Measurements from ENCODE around the gene SIVA1. TPM values are rescaled to one million over a fixed set of nuclear protein-coding genes. Genes with fewer than 3 reads are reported as not detected.

SIVA1 gene
- total and polyA plus RNA-seq, 2 of the 8 experiments (the other 6 are each of a cell fraction or from before 2014, with no cell fraction given): 123 to 589 TPM

- Histone ChIP-seq H4K5ac (ENCODE audit: insufficient read length, low read depth, low read length) (peak overlapping the region; percentile 5), H3K23me2 (ENCODE audit: low read depth, low read length) (peaks cover 9% of the 10 kb centered on the region; the same call in 1 of the 2 replicates), H3K4ac (replicated peaks; ENCODE audit: insufficient read length, low read depth, low read length) (no peak overlapping the region), H3K18ac (ENCODE audit: extremely low read depth, low read length) (peak overlapping the region; percentile 71; the same call in 1 of the 2 replicates), H2AK5ac (ENCODE audit: low read depth, low read length) (no peak overlapping the region), H3K79me2 (ENCODE audit: control insufficient read depth in 1 of 2, insufficient read depth in 2 of 2, low read length in 2 of 2) (no peaks in the 10 kb centered on the region), H3K56ac (replicated peaks; ENCODE audit: insufficient read length, low read depth, low read length) (no peak overlapping the region), H3K9ac (replicated peaks in 1 of 4; ENCODE audit: extremely low read depth in 1 of 4, low read depth in 3 of 4, low read length in 3 of 4) (peak overlapping the region; percentile 6 to 71 (median 36); a peak in 3 of 7 replicates), H2BK5ac (ENCODE audit: low read depth, low read length) (no peak overlapping the region), H4K91ac (replicated peaks; ENCODE audit: insufficient read length, low read length) (peak overlapping the region; percentile 85), H3K23ac (ENCODE audit: insufficient read length) (no peak overlapping the region), H3K79me1 (ENCODE audit: low read depth, low read length) (no peaks in the 10 kb centered on the region), H2AFZ (ENCODE audit: low read length) (no peak overlapping the region), H3K4me1 (replicated peaks in 1 of 4; ENCODE audit: control insufficient read depth in 3 of 4, insufficient read depth in 4 of 4, low read length in 3 of 4) (peaks cover 0 to 18% (median 10%) of the 10 kb centered on the region in 4 experiments; a peak in 6 of 7 replicates), H4K8ac (ENCODE audit: extremely low read depth, insufficient read depth, low read length) (no peak overlapping the region), H3K4me2 (ENCODE audit: insufficient read depth in 1 of 2, low read depth in 2 of 2, low read length in 2 of 2) (peak overlapping the region; percentile 62 to 74), H3K14ac (ENCODE audit: insufficient read length) (no peak overlapping the region), H3K36me3 (ENCODE audit: control insufficient read depth in 2 of 4, insufficient read depth in 4 of 4, low read length in 3 of 4) (no peaks in the 10 kb centered on the region), H2BK20ac (ENCODE audit: low read length) (no peak overlapping the region), H3K27me3 (replicated peaks in 1 of 4; ENCODE audit: control insufficient read depth in 3 of 4, extremely low read depth in 1 of 4, insufficient read depth in 3 of 4, low read length in 3 of 4) (peaks cover 0 to 3% (median 0%) of the 10 kb centered on the region in 4 experiments; a peak in 1 of 7 replicates), H2BK12ac (ENCODE audit: low read depth, low read length) (no peak overlapping the region), H2BK15ac (ENCODE audit: low read length) (no peak overlapping the region), H3K4me3 (ENCODE audit: extremely low read depth in 1 of 4, insufficient read depth in 2 of 4, low read depth in 3 of 4, low read length in 4 of 4) (peak overlapping the region; percentile 55 to 88 (median 68); a peak in 7 of 8 replicates), H4K20me1 (replicated peaks in 1 of 2; ENCODE audit: control insufficient read depth in 1 of 2, insufficient read depth in 2 of 2, low read length in 2 of 2) (peaks cover 0 to 6% of the 10 kb centered on the region in 2 experiments), H3K9me3 (ENCODE audit: insufficient read depth in 2 of 2, low read depth in 1 of 2, low read length in 1 of 2) (no peaks in the 10 kb centered on the region), H3K27ac (ENCODE audit: low read depth, low read length) (no peak overlapping the region; the same call in 1 of the 2 replicates), H2BK120ac (replicated peaks; ENCODE audit: low read depth, low read length) (no peak overlapping the region)
- FAIRE-seq (no peak), DNase-seq (ENCODE audit: low read depth in 1 of 2, low spot score in 2 of 2) (no peak)
- ChIA-PET POLR2A (ENCODE audit: partially characterized antibody) (interaction anchor here (0.9 to 1.7 kb wide), 4 partner anchors 11 to 46 kb away, joined by 3 to 6 read pairs (median 4); no protein-coding TSS in a partner anchor), CTCF (ENCODE audit: partially characterized antibody) (interaction anchor here (0.6 to 2.6 kb wide), 19 partner anchors 11 to 144 kb away, joined by 3 to 18 read pairs (median 4); no protein-coding TSS in a partner anchor)
- no peak for TF ChIP-seq RBBP5 (IDR thresholded peaks at IDR 0.05; ENCODE audit: borderline replicate concordance, low read depth, low read length)
- TF ChIP-seq YY1 (IDR thresholded peaks at IDR 0.05; ENCODE audit: low read depth, low read length): no peak
- peak; percentile 53; the same call in 1 of the 2 replicates for TF ChIP-seq CREB1 (IDR thresholded peaks at IDR 0.05)
- TF ChIP-seq POLR2AphosphoS5 (IDR thresholded peaks at IDR 0.05; ENCODE audit: low read depth, low read length): 0 out of 2 replicates have a peak, but pooled peaks have one; percentile 18
- TF ChIP-seq JUND (IDR thresholded peaks at IDR 0.05; ENCODE audit: low read length): no peak
- TF ChIP-seq FOSL1 (IDR thresholded peaks at IDR 0.05; ENCODE audit: insufficient read depth, low read depth, low read length): no peak
- WGBS, 2 experiments (ENCODE audit: extremely low coverage in 1 of 2, insufficient coverage in 1 of 2, insufficient read length in 1 of 2, insufficient replicate concordance in 2 of 2, low coverage in 1 of 2, low lambda C conversion rate in 2 of 2, missing lambda C conversion rate in 1 of 2): 64% methylated on average over 6 of the region's 27 CpGs; no CpG with 5 or more reads in 1 of the 2 experiments
These were observed 28.5 kb upstream of the SIVA1 start for GRCh38 chr14:104724407-104724980.
